K562 (cell line): Measurements from ENCODE around the gene LUZP1. TPM values are rescaled to one million over a fixed set of nuclear protein-coding genes. Genes with fewer than 3 reads are reported as not detected.

ENCODE experiments used
- ATAC-seq: fragments of 200-7000 bp; cut with Tn5 transposase; 3 replicates; pipeline ENCODE4 v1.9.1; 2020; ENCODE audit warnings: moderate library complexity
- BruUV-seq: library from RNA; stranded (reverse); fragments of 400-500 nt; replicated peaks from 2 replicates; lab custom pipeline; 2021; lab: Mats Ljungman, UMichigan
- CTCF ChIA-PET: fragments of 300-600 bp; formaldehyde crosslinking; extraction: SDS; loops from one replicate; lab custom pipeline; 2021; ENCODE audit warnings: low intra/inter-chr PET ratio; lab: Yijun Ruan, JAX
- POLR2A ChIA-PET: fragments of 300-600, 350-650 bp; sonication (Branson Sonifier 250); formaldehyde crosslinking; extraction: SDS; loops from one replicate; lab custom pipeline; 2021; ENCODE audit warnings: antibody characterized with exemption, inconsistent platforms; lab: Yijun Ruan, JAX
- DNase-seq, 4 experiments: peaks; one replicate each; pipeline versions ENCODE4 v3.0.0 to v3.0.0-alpha.2; 2011 to 2018; ENCODE audit warnings: low spot score in 3 of 4, mixed read lengths in 3 of 4; ENCODE audit errors: extremely low read depth in 1 of 4
- FAIRE-seq: peaks from 2 replicates; lab custom pipeline; 2011; peaks lifted over from hg19 to GRCh38; lab: Jason Lieb, UNC
- H2AFZ ChIP-seq: 2 replicates; pipeline ENCODE4 v1.6.0; 2011; ENCODE audit warnings: low read depth, low read length, control low read depth, inconsistent platforms
- H3K27ac ChIP-seq: fragments of 200-600 bp; 3 replicates; pipeline ENCODE4 v1.8.0; 2011; ENCODE audit warnings: low read depth, mild to moderate bottlenecking, control low read depth, inconsistent platforms, low read length, moderate library complexity, mixed read lengths; ENCODE audit errors: extremely low read depth
- H3K27me3 ChIP-seq, 2 experiments: fragments of 300-600 bp in 1 of 2; 2 replicates in 1 of 2; 3 replicates in 1 of 2; pipeline versions ENCODE4 v1.6.0 to v1.8.0; 2011; ENCODE audit warnings: inconsistent platforms in 2 of 2, low read length in 2 of 2, mild to moderate bottlenecking in 1 of 2, mixed read lengths in 1 of 2, moderate library complexity in 1 of 2; ENCODE audit not compliant: control insufficient read depth in 2 of 2, insufficient read depth in 2 of 2
- H3K36me3 ChIP-seq: fragments of 300-600 bp; 3 replicates; pipeline ENCODE4 v1.8.0; 2011; ENCODE audit warnings: mild to moderate bottlenecking, low read length, inconsistent platforms; ENCODE audit not compliant: control insufficient read depth, insufficient read depth
- H3K4me1 ChIP-seq, 2 experiments: fragments of 200-600 bp in 1 of 2; replicated peaks in 1 of 2; 2 replicates in 1 of 2; 3 replicates in 1 of 2; pipeline versions ENCODE4 v1.5.1 to v1.8.0; 2011; ENCODE audit warnings: inconsistent platforms in 2 of 2, low read length in 2 of 2, mild to moderate bottlenecking in 1 of 2, mixed read lengths in 1 of 2, moderate library complexity in 1 of 2; ENCODE audit not compliant: control insufficient read depth in 2 of 2, insufficient read depth in 2 of 2
- H3K4me2 ChIP-seq: 2 replicates; pipeline ENCODE4 v1.6.1; 2011; ENCODE audit warnings: low read length, control low read depth, inconsistent platforms, mixed read lengths; ENCODE audit not compliant: insufficient read depth
- H3K4me3 ChIP-seq: fragments of 200-600 bp; sonication (generic), shearing (Covaris generic); 2 replicates; pipeline ENCODE4 v1.5.1; 2016; ENCODE audit warnings: control low read depth, inconsistent platforms
- H3K79me2 ChIP-seq: fragments of 200-600 bp; 3 replicates; pipeline ENCODE4 v1.8.0; 2011; ENCODE audit warnings: low read length, inconsistent platforms; ENCODE audit not compliant: control insufficient read depth, insufficient read depth
- H3K9ac ChIP-seq, 2 experiments: 2 replicates each; pipeline versions ENCODE4 v1.6.0 to v1.6.1; 2011; ENCODE audit warnings: low read depth in 2 of 2, low read length in 2 of 2, control low read depth in 1 of 2, inconsistent platforms in 1 of 2, mild to moderate bottlenecking in 1 of 2, mixed read lengths in 1 of 2; ENCODE audit not compliant: insufficient read depth in 1 of 2
- H3K9me1 ChIP-seq: one replicate; pipeline ENCODE4 v1.6.0; 2011; ENCODE audit warnings: inconsistent platforms, mild to moderate bottlenecking, low read length, moderate library complexity; ENCODE audit not compliant: control insufficient read depth, insufficient read depth
- H3K9me3 ChIP-seq: replicated peaks from 2 replicates; pipeline ENCODE4 v1.5.1; 2011; ENCODE audit warnings: low read depth, low read length, inconsistent platforms; ENCODE audit not compliant: control insufficient read depth, insufficient read depth
- H4K20me1 ChIP-seq: replicated peaks from 2 replicates; pipeline ENCODE4 v1.6.1; 2011; ENCODE audit warnings: low read length, inconsistent platforms, mixed read lengths; ENCODE audit not compliant: control insufficient read depth, insufficient read depth
- CAMTA2 ChIP-seq: fragments of 250-450 bp; sonication (Bioruptor Pico); conservative IDR thresholded peaks from 2 replicates; pipeline ENCODE4 v1.5.1; 2022
- CBX8 ChIP-seq: fragments of 200-600 bp; sonication (generic); IDR thresholded peaks from 2 replicates; pipeline ENCODE4 v1.6.1; 2012; ENCODE audit warnings: borderline replicate concordance, mixed run types, low read depth, mild to moderate bottlenecking, moderate library complexity, mixed read lengths, low read length, control low read depth, inconsistent platforms; ENCODE audit not compliant: poor library complexity, severe bottlenecking; ENCODE audit errors: extremely low read depth
- POLR2A ChIP-seq: fragments of 450-650 bp; conservative IDR thresholded peaks from 2 replicates; pipeline ENCODE4 v1.6.1; 2016
- POLR2AphosphoS2 ChIP-seq: IDR thresholded peaks from 2 replicates; pipeline ENCODE4 v1.6.1; 2012; ENCODE audit warnings: low read length, improper control_type of control experiment
- RAD21 ChIP-seq, 2 experiments: fragments of 250-450 bp in 1 of 2; fragments of 450-650 bp in 1 of 2; sonication (Bioruptor Pico) in 1 of 2; formaldehyde crosslinking in 1 of 2; IDR thresholded peaks in 1 of 2; conservative IDR thresholded peaks in 1 of 2; 2 replicates each; pipeline versions ENCODE4 v1.4.0 to v1.8.0; 2020 to 2022; ENCODE audit warnings: mild to moderate bottlenecking in 2 of 2, moderate library complexity in 1 of 2
- SMC3 ChIP-seq: conservative IDR thresholded peaks from 2 replicates; pipeline ENCODE4 v1.6.1; 2011; ENCODE audit warnings: low read depth, low read length, improper control_type of control experiment; ENCODE audit not compliant: insufficient read depth
- SUPT5H ChIP-seq: fragments of 450-650 bp; IDR thresholded peaks from 2 replicates; pipeline ENCODE4 v1.6.1; 2016
- whole genome bisulfite sequencing: fragments of 100-300 bp; shearing (Covaris generic); methylation state at CpG from one replicate; pipeline ENCODE4 v1.1.6; 2016; ENCODE audit warnings: low coverage, mixed read lengths; ENCODE audit not compliant: insufficient coverage; ENCODE audit errors: missing lambda C conversion rate; 5-methylcytosine and 5-hydroxymethylcytosine counted together
- in situ Hi-C: fragments of 300-500 bp; cut with MboI; formaldehyde crosslinking; loops from 4 replicates; pipeline ENCODE4 v1.15.0; 2018; ENCODE audit warnings: inconsistent platforms, mixed read lengths
- intact Hi-C: fragments of 100-400 bp; cut with micrococcal nuclease; formaldehyde crosslinking; loops from 2 replicates; pipeline ENCODE4 v1.14.2; 2022
- polyA plus RNA-seq, 8 experiments: library from polyadenylated mRNA; depleted of rRNA in 4 of 8; stranded (reverse) in 5 of 8; unstranded in 3 of 8; fragments of >200 nt; fragmentation: Nextera tagmentation in 2 of 8; fragmentation: Illumina TruSeq in 1 of 8; extraction: Ambion mirVana in 2 of 8; extraction: Trizol in 1 of 8; gene quantifications; 2 replicates each; pipeline versions ENCODE4 v1.2.1 to v1.2.3, GENCODE V29; 2011 to 2014; ENCODE audit warnings: inconsistent platforms in 1 of 8, missing spikeins in 1 of 8
- total RNA-seq, 7 experiments: library from RNA; depleted of rRNA in 6 of 7; stranded (reverse); fragments of >200 nt in 6 of 7; fragmentation: Illumina TruSeq in 2 of 7; extraction: Trizol in 2 of 7; gene quantifications; 2 replicates each; pipeline versions ENCODE4 v1.2.1 to v1.2.3, GENCODE V29; 2011 to 2021; ENCODE audit warnings: low replicate concordance in 1 of 7
- TF ChIP-seq, protein P1 (sequence below), 3 experiments: IDR thresholded peaks in 2 of 3; conservative IDR thresholded peaks in 1 of 3; 2 replicates each; pipeline ENCODE4 v1.5.1; 2011 to 2012; ENCODE audit warnings: low read length in 3 of 3, mild to moderate bottlenecking in 3 of 3, control low read depth in 2 of 3, improper control_type of control experiment in 1 of 3, inconsistent platforms in 1 of 3, low read depth in 1 of 3, mixed read lengths in 1 of 3, moderate library complexity in 1 of 3; ENCODE audit not compliant: insufficient read depth in 2 of 3

Gene LUZP1
- total and polyA plus RNA-seq, 9 of the 15 experiments (the other 6 are each of a cell fraction or from before 2014, with no cell fraction given) = 6.5 to 19.1 (median 12.4) TPM

DNA sequence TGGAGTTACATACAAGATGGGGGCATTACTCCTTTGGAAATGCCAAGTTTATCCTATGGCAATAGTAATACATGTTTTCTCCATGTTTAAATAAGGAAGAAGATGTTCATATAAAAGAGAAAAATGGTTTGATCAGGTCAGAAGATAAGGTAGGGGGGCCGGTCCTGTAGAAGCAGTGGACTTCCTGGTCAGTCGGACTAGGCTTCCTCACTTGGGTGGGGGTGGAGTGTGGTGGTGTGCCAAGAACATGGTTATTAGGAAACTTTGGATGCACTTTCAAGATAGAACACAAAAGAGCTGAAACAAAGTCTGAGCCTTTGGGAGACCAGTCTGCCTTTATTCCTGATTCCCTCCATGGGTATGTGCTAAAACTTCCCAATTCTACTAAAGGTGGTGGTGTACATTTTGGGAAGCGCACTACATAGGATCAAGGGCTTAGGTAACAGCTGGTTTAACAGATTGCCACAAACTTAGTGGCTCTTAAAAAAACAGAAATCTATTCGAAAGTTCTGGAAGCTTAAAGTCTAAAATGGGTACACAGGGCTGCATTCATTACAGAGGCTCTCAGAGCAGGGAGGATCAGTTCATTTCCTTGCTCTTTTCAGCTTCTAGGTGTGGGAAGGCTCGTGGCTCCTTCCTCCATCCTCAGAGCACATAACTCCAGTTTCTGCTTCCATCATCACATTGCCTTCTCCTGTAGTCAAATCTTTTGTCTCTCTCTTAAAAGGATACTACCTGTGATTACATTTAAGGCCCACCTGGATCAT lies 84.8 kb downstream of the LUZP1 start:
- intact Hi-C loops = loop anchor here (5.0 to 10.0 kb wide), 2 partner anchors 107 to 321 kb away; no protein-coding TSS in a partner anchor
- ATAC-seq (no peak), DNase-seq (no peak)
- Histone ChIP-seq H3K36me3 (peaks cover 100% of the 10 kb centered on the region), H2AFZ (no peak overlapping the region)
- TF ChIP-seq POLR2A = peak; percentile 44; the same call in 1 of the 2 replicates
- no peak for TF ChIP-seq CBX8
- TF ChIP-seq POLR2AphosphoS2 = 0 out of 2 replicates have a peak, but pooled peaks have one; percentile 1
- TF ChIP-seq, all 486 proteins: peak for 2
- POLR2A ChIA-PET = interaction anchor here (1.1 kb wide), 1 partner anchor 25 kb away, joined by 4 read pairs; no protein-coding TSS in a partner anchor
- H3K27me3 ChIP-seq = no peaks in the 10 kb centered on the region
- no peaks in the 10 kb centered on the region for H3K4me1 ChIP-seq
- no peaks in the 10 kb centered on the region for H3K9me1 ChIP-seq
- CTCF ChIA-PET = no interaction called here
- BruUV-seq = no TSS peak
- no peaks in the 10 kb centered on the region for H3K9me3 ChIP-seq
- WGBS = 58% methylated on average over 5 of the region's 5 CpGs
- H3K4me3 ChIP-seq = no peak overlapping the region
- FAIRE-seq = no peak
- H3K4me2 ChIP-seq = no peak overlapping the region
- H3K9ac ChIP-seq = no peak overlapping the region
- H4K20me1 ChIP-seq = peaks cover 4% of the 10 kb centered on the region; the same call in 1 of the 2 replicates
- H3K79me2 ChIP-seq = no peaks in the 10 kb centered on the region
- in situ Hi-C loops = no loop called here
- no peak overlapping the region for H3K27ac ChIP-seq

DNA sequence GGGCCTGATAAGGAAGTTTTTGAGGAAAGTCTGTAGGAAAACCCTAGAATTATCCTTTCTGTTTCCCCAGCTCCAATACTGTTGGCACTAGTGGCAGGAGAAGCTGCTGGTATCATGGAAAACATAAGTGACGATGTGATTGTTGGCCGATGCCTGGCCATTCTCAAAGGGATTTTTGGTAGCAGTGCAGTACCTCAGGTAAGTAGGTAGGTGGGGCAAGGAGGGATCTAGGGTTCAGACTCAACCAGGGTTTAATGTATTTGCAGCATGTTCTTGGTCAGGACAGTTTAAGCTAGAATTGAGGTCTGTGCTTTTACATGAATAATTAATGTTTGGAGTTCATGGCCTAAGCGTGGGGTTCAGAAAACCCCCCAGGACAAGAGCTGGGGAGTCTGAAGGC lies 87.3 kb downstream of the LUZP1 start:
- TF ChIP-seq CAMTA2 (CRISPR knock-in tag) (no peak), SUPT5H (0 out of 2 replicates have a peak, but pooled peaks have one; percentile 6), RAD21 (CRISPR knock-in tag; conservative IDR thresholded peaks at IDR 0.05 in 1 of 2, IDR thresholded peaks at IDR 0.05 in 1 of 2) (0 out of 4 replicates have a peak, but pooled peaks of 1 of the 2 experiments have one; percentile 28), SMC3 (peak; percentile 27; the same call in 1 of the 2 replicates)
- TF ChIP-seq, protein P1, sequence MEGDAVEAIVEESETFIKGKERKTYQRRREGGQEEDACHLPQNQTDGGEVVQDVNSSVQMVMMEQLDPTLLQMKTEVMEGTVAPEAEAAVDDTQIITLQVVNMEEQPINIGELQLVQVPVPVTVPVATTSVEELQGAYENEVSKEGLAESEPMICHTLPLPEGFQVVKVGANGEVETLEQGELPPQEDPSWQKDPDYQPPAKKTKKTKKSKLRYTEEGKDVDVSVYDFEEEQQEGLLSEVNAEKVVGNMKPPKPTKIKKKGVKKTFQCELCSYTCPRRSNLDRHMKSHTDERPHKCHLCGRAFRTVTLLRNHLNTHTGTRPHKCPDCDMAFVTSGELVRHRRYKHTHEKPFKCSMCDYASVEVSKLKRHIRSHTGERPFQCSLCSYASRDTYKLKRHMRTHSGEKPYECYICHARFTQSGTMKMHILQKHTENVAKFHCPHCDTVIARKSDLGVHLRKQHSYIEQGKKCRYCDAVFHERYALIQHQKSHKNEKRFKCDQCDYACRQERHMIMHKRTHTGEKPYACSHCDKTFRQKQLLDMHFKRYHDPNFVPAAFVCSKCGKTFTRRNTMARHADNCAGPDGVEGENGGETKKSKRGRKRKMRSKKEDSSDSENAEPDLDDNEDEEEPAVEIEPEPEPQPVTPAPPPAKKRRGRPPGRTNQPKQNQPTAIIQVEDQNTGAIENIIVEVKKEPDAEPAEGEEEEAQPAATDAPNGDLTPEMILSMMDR (IDR thresholded peaks at IDR 0.05 in 2 of 3, conservative IDR thresholded peaks at IDR 0.05 in 1 of 3; ENCODE audit: insufficient read depth in 2 of 3, low read depth in 1 of 3, low read length in 3 of 3) = peak; percentile 33 to 44 (median 36); a peak in 4 of 6 replicates
- no peaks in the 10 kb centered on the region for H3K4me1 ChIP-seq
- peaks cover 97% of the 10 kb centered on the region for H3K36me3 ChIP-seq
- intact Hi-C loops = loop anchor here (5.0 to 10.0 kb wide), 2 partner anchors 104 to 323 kb away; no protein-coding TSS in a partner anchor
- no peaks in the 10 kb centered on the region for H3K9me3 ChIP-seq
- no peak overlapping the region for H3K4me3 ChIP-seq
- peak; percentile 54 for FAIRE-seq
- DNase-seq = no peak
- H4K20me1 ChIP-seq = peaks cover 4% of the 10 kb centered on the region; the same call in 1 of the 2 replicates
- H3K27me3 ChIP-seq = no peaks in the 10 kb centered on the region
- peak; percentile 64 for ATAC-seq
- no peak overlapping the region for H3K27ac ChIP-seq
- no peak overlapping the region for H3K9ac ChIP-seq
- ChIA-PET CTCF (interaction anchor here (1.8 kb wide), 1 partner anchor 104 kb away, joined by 7 read pairs; no protein-coding TSS in a partner anchor), POLR2A (interaction anchor here (0.6 to 2.2 kb wide), 4 partner anchors 13 to 433 kb away, joined by 3 to 7 read pairs (median 4); no protein-coding TSS in a partner anchor)
- BruUV-seq = no TSS peak
- 95% methylated on average over 3 of the region's 3 CpGs for WGBS
- no peaks in the 10 kb centered on the region for H3K9me1 ChIP-seq
- no peak overlapping the region for H3K4me2 ChIP-seq
- H2AFZ ChIP-seq = no peak overlapping the region
- in situ Hi-C loops = no loop called here
- no peaks in the 10 kb centered on the region for H3K79me2 ChIP-seq
